T-helper 2 cell treated with Interferon-gamma antibody and Interleukin-4, amounts not matched to agents 5 μg/mL and 100 μg/mL, for 36 hours (primary cell): Measurements from ENCODE around the gene SLC17A8.

Experiments
- DNase-seq: peaks from one replicate; pipeline ENCODE4 v3.0.0; 2021; ENCODE audit warnings: low spot score
- H3K27ac Mint-ChIP-seq: one replicate; pipeline ENCODE4 v1.8.0; 2021; ENCODE audit warnings: mild to moderate bottlenecking, mixed read lengths
- H3K27me3 Mint-ChIP-seq: one replicate; pipeline ENCODE4 v1.8.0; 2021; ENCODE audit warnings: low read depth, mixed read lengths
- H3K36me3 Mint-ChIP-seq: one replicate; pipeline ENCODE4 v1.8.0; 2021; ENCODE audit warnings: low read depth, mixed read lengths
- H3K4me1 Mint-ChIP-seq: one replicate; pipeline ENCODE4 v1.8.0; 2021; ENCODE audit warnings: low read depth, mixed read lengths
- H3K4me3 Mint-ChIP-seq: one replicate; pipeline ENCODE4 v1.8.0; 2022; ENCODE audit warnings: mild to moderate bottlenecking, moderate library complexity, mixed read lengths
- H3K9me3 Mint-ChIP-seq: one replicate; pipeline ENCODE4 v1.8.0; 2021; ENCODE audit warnings: mixed read lengths

SLC17A8 gene

GRCh38 chr12:100448656-100449055 is 91.8 kb downstream of the SLC17A8 start:
- no peak overlapping the region for H3K27ac Mint-ChIP-seq

DNA sequence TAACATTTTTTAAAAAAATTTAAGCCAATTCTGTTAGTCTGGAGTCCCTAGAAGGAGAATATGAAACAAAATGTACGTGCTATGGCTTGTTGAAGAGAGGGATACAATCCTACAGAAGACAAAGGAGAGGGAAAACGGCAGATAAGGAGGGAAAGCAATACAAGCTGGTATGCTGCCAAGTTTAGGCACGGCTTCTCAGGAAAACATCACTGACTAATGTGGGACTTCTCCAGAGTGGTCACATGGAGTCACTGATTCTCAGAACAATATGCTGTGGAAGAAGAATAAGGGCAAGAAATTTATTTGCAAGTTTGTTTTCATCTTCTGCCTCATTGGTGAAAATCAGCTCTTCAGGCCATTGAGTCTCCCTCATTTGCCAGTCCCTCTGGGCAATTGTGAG is 93.9 kb downstream of the SLC17A8 start:
- no peaks in the 10 kb centered on the region for H3K9me3 Mint-ChIP-seq
- no peak overlapping the region for H3K27ac Mint-ChIP-seq
- H3K36me3 Mint-ChIP-seq = no peaks in the 10 kb centered on the region
- H3K27me3 Mint-ChIP-seq = peaks cover 14% of the 10 kb centered on the region
- H3K4me1 Mint-ChIP-seq = no peaks in the 10 kb centered on the region
- no peak for DNase-seq
- H3K4me3 Mint-ChIP-seq = no peak overlapping the region

More at GRCh38 chr12:100448656-100449055, 91.8 kb downstream of the SLC17A8 start:
- no peak for DNase-seq
- Mint-ChIP-seq H3K36me3 (no peaks in the 10 kb centered on the region), H3K4me3 (no peak overlapping the region), H3K27me3 (peaks cover 14% of the 10 kb centered on the region), H3K9me3 (no peaks in the 10 kb centered on the region), H3K4me1 (no peaks in the 10 kb centered on the region)

GRCh38 chr12:100453951-100454350 is 97.1 kb downstream of the SLC17A8 start:
- Mint-ChIP-seq H3K27ac (no peak overlapping the region), H3K9me3 (no peaks in the 10 kb centered on the region), H3K27me3 (peaks cover 7% of the 10 kb centered on the region), H3K4me3 (no peak overlapping the region), H3K36me3 (no peaks in the 10 kb centered on the region), H3K4me1 (no peaks in the 10 kb centered on the region)
- DNase-seq = no peak

DNA sequence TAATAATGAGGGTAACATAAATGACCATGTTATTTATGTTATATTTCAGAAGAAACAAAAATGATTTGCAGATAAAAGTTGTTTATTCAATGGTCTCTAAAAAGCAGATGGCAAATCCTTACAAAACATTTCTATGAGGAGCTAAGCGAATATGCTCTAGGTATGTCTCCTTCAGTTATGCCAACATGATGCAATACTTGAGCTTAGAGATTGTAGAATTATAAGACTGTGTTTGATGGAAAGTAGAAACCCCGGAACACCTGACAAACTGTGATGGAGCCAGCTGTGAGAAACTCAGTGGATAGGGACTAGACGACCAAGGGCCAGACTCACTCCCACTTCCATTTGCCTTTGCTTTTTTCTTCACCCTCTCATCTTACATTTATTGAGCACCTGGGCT is 99.0 kb downstream of the SLC17A8 start:
- Mint-ChIP-seq H3K9me3 (no peaks in the 10 kb centered on the region), H3K4me3 (no peak overlapping the region), H3K36me3 (no peaks in the 10 kb centered on the region), H3K27me3 (peaks cover 5% of the 10 kb centered on the region), H3K4me1 (no peaks in the 10 kb centered on the region), H3K27ac (no peak overlapping the region)
- no peak for DNase-seq

GRCh38 chr12:100458191-100458590 is 101.3 kb downstream of the SLC17A8 start:
- Mint-ChIP-seq H3K4me3 (no peak overlapping the region), H3K36me3 (no peaks in the 10 kb centered on the region), H3K27me3 (no peaks in the 10 kb centered on the region), H3K27ac (no peak overlapping the region), H3K9me3 (no peaks in the 10 kb centered on the region), H3K4me1 (no peaks in the 10 kb centered on the region)
- DNase-seq = no peak

- no peaks in the 10 kb centered on the region for H3K9me3 Mint-ChIP-seq
- no peak overlapping the region for H3K4me3 Mint-ChIP-seq
- no peak for DNase-seq
- no peaks in the 10 kb centered on the region for H3K27me3 Mint-ChIP-seq
- no peaks in the 10 kb centered on the region for H3K36me3 Mint-ChIP-seq
- H3K4me1 Mint-ChIP-seq = no peaks in the 10 kb centered on the region
- no peak overlapping the region for H3K27ac Mint-ChIP-seq
Observed at GRCh38 chr12:100460702-100461101, 103.8 kb downstream of the SLC17A8 start.

DNA sequence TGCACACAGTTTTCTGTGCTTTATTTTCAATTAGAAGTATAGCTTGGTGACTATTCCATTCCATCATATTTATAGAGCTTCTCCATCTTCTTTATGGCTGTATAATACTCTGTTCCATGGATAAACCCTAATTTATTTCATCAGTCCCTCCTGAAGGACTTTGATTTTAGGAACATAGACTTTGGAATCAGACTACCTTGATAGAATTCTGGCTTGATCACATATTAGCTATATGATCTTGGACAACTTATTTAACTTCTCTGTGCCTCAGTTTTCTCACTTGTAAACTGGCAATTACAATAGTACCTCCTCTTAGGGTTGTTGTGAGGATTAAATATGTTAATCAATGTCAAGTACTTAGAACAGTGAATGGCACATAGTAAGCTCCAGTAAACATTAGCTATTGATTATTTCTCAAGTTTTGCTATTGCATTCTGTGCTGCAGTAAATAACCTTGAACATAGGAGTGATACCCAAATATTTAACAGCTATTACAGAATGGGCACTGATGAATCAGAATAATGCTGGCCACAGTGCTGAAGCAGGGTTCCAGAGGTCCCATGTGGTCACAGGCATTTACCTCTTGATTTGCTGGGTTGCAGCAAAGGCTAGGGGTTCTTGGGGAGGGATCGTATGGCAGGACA is 104.6 kb downstream of the SLC17A8 start:
- DNase-seq = no peak
- Mint-ChIP-seq H3K4me1 (no peaks in the 10 kb centered on the region), H3K9me3 (no peaks in the 10 kb centered on the region), H3K36me3 (no peaks in the 10 kb centered on the region), H3K27ac (no peak overlapping the region), H3K4me3 (no peak overlapping the region), H3K27me3 (no peaks in the 10 kb centered on the region)

GRCh38 chr12:100463661-100464060 is 106.8 kb downstream of the SLC17A8 start:
- Mint-ChIP-seq H3K36me3 (no peaks in the 10 kb centered on the region), H3K4me1 (no peaks in the 10 kb centered on the region), H3K27me3 (no peaks in the 10 kb centered on the region), H3K9me3 (no peaks in the 10 kb centered on the region), H3K27ac (no peak overlapping the region), H3K4me3 (no peak overlapping the region)
- DNase-seq = no peak

DNA sequence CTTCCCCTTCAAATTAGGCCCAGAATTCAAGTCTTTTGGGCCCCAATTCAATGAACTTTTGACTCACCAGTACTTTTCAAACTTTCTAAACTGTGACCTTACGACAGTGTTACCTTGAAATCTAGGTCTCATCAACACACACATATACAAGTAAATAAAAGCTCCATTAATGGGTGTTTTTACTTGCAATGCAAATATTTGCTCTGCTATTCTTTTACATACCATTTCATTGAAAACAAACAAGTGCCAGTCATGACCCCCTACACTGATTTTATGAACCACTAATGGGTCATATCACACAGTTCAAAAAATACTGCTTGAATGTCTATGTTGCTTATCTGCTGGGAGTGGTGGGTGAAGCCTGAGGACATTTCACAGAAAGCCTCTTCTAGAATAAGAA is 107.7 kb downstream of the SLC17A8 start:
- Mint-ChIP-seq H3K27me3 (no peaks in the 10 kb centered on the region), H3K4me1 (no peaks in the 10 kb centered on the region), H3K9me3 (no peaks in the 10 kb centered on the region), H3K27ac (no peak overlapping the region), H3K36me3 (no peaks in the 10 kb centered on the region), H3K4me3 (no peak overlapping the region)
- no peak for DNase-seq

DNA sequence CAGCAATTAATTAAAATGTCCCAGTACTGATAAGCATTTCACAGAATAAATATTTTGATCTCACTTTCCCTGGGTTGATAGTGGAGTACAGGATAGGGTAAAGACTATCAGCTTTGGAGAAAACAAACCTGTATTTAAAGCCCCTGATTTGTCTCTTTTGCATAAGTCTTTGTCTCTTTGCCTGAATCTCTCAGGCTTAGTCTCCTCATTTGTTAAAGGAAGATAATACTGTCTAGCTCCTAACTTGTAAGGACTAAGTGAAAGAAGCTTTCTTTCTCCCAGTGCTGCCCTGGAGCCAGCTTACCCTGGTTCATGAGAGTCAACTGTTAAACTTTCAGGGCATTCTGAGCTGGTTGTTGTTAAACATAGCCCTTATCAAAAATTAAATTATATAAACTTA is 111.3 kb downstream of the SLC17A8 start:
- no peak overlapping the region for H3K27ac Mint-ChIP-seq
- no peak for DNase-seq

More for the DNA sequence above, 111.3 kb downstream of the SLC17A8 start:
- Mint-ChIP-seq H3K4me1 (no peaks in the 10 kb centered on the region), H3K27me3 (no peaks in the 10 kb centered on the region), H3K36me3 (no peaks in the 10 kb centered on the region), H3K4me3 (no peak overlapping the region), H3K9me3 (no peaks in the 10 kb centered on the region)
